Measurements from ENCODE around the gene PALMD.

DNA sequence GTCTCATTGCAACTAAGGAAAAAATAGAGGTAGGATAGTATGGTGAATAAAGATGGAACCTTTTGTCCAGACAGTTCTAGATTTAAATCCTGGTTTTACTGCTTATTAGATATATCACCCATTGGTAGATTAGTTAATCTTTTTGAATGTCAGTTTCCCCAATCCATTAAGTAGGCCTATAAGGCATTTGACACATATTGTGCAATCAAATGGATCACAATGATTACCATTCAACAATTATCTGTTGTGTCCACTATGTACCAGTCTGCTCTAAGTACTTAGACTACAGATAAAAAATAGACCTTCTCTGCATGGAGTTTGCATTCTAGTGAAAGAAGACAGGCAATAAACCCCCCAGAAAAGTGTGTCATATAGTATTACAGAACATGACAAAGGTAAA, 6.0 kb upstream of the PALMD start:
- TF ChIP-seq, protein P1, sequence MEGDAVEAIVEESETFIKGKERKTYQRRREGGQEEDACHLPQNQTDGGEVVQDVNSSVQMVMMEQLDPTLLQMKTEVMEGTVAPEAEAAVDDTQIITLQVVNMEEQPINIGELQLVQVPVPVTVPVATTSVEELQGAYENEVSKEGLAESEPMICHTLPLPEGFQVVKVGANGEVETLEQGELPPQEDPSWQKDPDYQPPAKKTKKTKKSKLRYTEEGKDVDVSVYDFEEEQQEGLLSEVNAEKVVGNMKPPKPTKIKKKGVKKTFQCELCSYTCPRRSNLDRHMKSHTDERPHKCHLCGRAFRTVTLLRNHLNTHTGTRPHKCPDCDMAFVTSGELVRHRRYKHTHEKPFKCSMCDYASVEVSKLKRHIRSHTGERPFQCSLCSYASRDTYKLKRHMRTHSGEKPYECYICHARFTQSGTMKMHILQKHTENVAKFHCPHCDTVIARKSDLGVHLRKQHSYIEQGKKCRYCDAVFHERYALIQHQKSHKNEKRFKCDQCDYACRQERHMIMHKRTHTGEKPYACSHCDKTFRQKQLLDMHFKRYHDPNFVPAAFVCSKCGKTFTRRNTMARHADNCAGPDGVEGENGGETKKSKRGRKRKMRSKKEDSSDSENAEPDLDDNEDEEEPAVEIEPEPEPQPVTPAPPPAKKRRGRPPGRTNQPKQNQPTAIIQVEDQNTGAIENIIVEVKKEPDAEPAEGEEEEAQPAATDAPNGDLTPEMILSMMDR (IDR thresholded peaks at IDR 0.05; ENCODE audit: low read depth, low read length, poor library complexity, severe bottlenecking) = no peak
- TF ChIP-seq EZH2phosphoT487 (IDR thresholded peaks at IDR 0.05; ENCODE audit: borderline replicate concordance, low read length) = no peak
